ENCODE data around the gene UAP1L1. TPM values are rescaled to one million over a fixed set of nuclear protein-coding genes. Genes with fewer than 3 reads are reported as not detected.

The UAP1L1 gene
- total RNA-seq, 3 donors from 2014 or later: 10.5 to 13.6 (median 12.8) TPM

GRCh38 chr9:137099231-137099630, 21.9 kb downstream of the UAP1L1 start:
- H3K9me3 ChIP-seq: no peaks in the 10 kb centered on the region
- H3K4me1 ChIP-seq (ENCODE audit: low read depth): no peaks in the 10 kb centered on the region
- ATAC-seq (no peak), DNase-seq (no peak)
- intact Hi-C loops (cut with DNase I, micrococcal nuclease): no loop called here
- H3K36me3 ChIP-seq (ENCODE audit: low read depth): peaks cover 5% of the 10 kb centered on the region
- TF ChIP-seq CTCF (IDR thresholded peaks at IDR 0.05): no peak
- no peak overlapping the region for H3K4me3 ChIP-seq

- intact Hi-C loops (cut with DNase I, micrococcal nuclease): no loop called here
- ATAC-seq (no peak), DNase-seq (no peak)
- Histone ChIP-seq H3K36me3 (ENCODE audit: low read depth) (peaks cover 5% of the 10 kb centered on the region), H3K9me3 (no peaks in the 10 kb centered on the region), H3K4me3 (no peak overlapping the region), H3K4me1 (ENCODE audit: low read depth) (no peaks in the 10 kb centered on the region)
- no peak for TF ChIP-seq CTCF (IDR thresholded peaks at IDR 0.05)
Measured at GRCh38 chr9:137103206-137103999, 26.1 kb downstream of the UAP1L1 start.

- intact Hi-C loops (cut with DNase I, micrococcal nuclease): no loop called here
- DNase-seq (no peak), ATAC-seq (no peak)
- H3K36me3 ChIP-seq (ENCODE audit: low read depth): peaks cover 5% of the 10 kb centered on the region
- no peak overlapping the region for H3K4me3 ChIP-seq
- H3K9me3 ChIP-seq: no peaks in the 10 kb centered on the region
- no peak for TF ChIP-seq CTCF (IDR thresholded peaks at IDR 0.05)
- no peaks in the 10 kb centered on the region for H3K4me1 ChIP-seq (ENCODE audit: low read depth)
Measured at GRCh38 chr9:137105814-137106661, 28.7 kb downstream of the UAP1L1 start.

DNA sequence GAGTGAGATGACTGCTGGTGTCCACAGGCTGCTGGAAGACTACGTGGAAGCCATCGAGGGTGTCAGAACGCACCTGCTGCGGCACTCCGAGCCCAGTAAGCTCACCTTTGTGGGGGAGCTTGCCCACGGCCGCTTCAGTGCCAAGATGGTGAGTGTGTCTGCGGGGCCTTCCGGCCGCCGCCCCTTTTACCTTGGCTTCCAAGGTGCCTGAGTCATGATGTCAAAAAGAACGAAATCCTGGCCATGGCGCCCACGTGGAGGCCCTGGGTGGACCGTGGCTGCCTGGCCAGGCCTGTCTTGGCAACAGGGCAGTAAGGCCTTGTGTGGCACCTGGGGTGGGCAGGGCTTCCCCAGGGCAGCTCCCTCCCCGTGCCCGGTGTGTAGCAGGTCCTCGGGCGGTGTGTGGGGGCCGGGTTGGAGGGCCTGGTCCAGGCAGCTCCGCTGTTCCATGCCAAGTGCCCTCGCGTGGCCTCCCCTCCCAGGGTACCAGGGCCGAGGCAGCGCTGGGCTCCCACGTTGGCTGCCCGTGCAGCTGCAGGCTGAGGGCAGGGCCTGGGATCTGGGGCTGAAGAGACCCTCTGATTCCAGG, 29.4 kb downstream of the UAP1L1 start:
- Histone ChIP-seq H3K4me3 (no peak overlapping the region), H3K9me3 (no peaks in the 10 kb centered on the region), H3K36me3 (ENCODE audit: low read depth) (no peaks in the 10 kb centered on the region), H3K4me1 (ENCODE audit: low read depth) (no peaks in the 10 kb centered on the region)
- TF ChIP-seq CTCF (IDR thresholded peaks at IDR 0.05): no peak
- intact Hi-C loops (cut with DNase I, micrococcal nuclease): no loop called here
- DNase-seq (no peak), ATAC-seq (no peak)

GRCh38 chr9:137107312-137107921, 30.1 kb downstream of the UAP1L1 start:
- intact Hi-C loops (cut with DNase I, micrococcal nuclease): no loop called here
- DNase-seq (no peak), ATAC-seq (no peak)
- TF ChIP-seq CTCF (IDR thresholded peaks at IDR 0.05): no peak
- Histone ChIP-seq H3K9me3 (no peaks in the 10 kb centered on the region), H3K4me1 (ENCODE audit: low read depth) (no peaks in the 10 kb centered on the region), H3K4me3 (no peak overlapping the region), H3K36me3 (ENCODE audit: low read depth) (no peaks in the 10 kb centered on the region)
